Measurements from ENCODE around the gene ZBTB22.

Gene ZBTB22

GRCh38 chr6:33335916-33336315, 18.4 kb upstream of the ZBTB22 start:
- in situ Hi-C loops (cut with MboI; ENCODE audit: low pct_unique_long_range_greater_than_20kb, low sequenced_read_pairs) = no loop called here

GRCh38 chr6:33333666-33334065, 16.1 kb upstream of the ZBTB22 start:
- no peak for DNase-seq
- in situ Hi-C loops (cut with MboI; ENCODE audit: low pct_unique_long_range_greater_than_20kb, low sequenced_read_pairs) = no loop called here

More at GRCh38 chr6:33335916-33336315, 18.4 kb upstream of the ZBTB22 start:
- DNase-seq = no peak

GRCh38 chr6:33330736-33331135, 13.2 kb upstream of the ZBTB22 start:
- in situ Hi-C loops (cut with MboI; ENCODE audit: low pct_unique_long_range_greater_than_20kb, low sequenced_read_pairs) = no loop called here
- DNase-seq = no peak

- DNase-seq = no peak
- in situ Hi-C loops (cut with MboI; ENCODE audit: low pct_unique_long_range_greater_than_20kb, low sequenced_read_pairs) = no loop called here
Observed at GRCh38 chr6:33329058-33329457, 11.5 kb upstream of the ZBTB22 start.

DNA sequence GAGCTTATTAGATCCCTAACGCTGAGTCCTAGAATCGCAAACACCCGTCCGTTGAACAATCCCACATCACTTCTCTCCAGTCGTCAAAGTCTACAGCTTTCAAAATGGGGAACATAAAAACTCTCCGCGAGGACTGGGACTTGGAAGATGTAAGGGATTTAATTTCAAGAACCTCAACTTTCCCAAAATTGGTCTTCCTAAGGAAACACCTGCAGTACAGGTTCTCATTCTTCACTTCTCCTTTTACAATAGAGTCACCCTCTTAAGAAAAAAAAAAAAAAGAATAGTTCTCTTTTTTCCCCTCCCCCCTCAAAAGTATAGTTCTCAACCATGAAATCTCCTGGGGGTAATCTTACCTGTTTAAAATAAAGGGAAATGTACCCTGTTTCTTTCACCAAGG, 6.6 kb upstream of the ZBTB22 start:
- in situ Hi-C loops (cut with MboI; ENCODE audit: low pct_unique_long_range_greater_than_20kb, low sequenced_read_pairs) = no loop called here
- peak; percentile 64 for DNase-seq

DNA sequence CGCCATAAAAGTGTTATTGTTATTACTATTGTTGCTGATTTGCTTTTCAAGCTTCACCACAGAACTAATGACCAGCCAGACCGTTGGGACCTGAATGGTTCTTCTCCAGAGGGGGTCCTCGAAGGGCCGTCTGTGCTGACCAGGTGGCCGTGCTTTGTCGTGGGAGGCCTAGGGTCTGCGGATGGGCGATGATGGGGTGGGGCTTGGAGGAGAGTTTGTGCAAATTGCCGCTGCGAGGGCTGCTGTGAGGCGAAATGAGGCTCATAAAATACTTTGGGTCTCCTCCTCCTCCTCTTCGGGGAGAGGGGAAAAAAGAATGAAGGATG, 6.0 kb upstream of the ZBTB22 start:
- in situ Hi-C loops (cut with MboI; ENCODE audit: low pct_unique_long_range_greater_than_20kb, low sequenced_read_pairs) = no loop called here
- DNase-seq = peak; percentile 27

GRCh38 chr6:33321227-33321626, 3.7 kb upstream of the ZBTB22 start:
- in situ Hi-C loops (cut with MboI; ENCODE audit: low pct_unique_long_range_greater_than_20kb, low sequenced_read_pairs) = no loop called here

DNA sequence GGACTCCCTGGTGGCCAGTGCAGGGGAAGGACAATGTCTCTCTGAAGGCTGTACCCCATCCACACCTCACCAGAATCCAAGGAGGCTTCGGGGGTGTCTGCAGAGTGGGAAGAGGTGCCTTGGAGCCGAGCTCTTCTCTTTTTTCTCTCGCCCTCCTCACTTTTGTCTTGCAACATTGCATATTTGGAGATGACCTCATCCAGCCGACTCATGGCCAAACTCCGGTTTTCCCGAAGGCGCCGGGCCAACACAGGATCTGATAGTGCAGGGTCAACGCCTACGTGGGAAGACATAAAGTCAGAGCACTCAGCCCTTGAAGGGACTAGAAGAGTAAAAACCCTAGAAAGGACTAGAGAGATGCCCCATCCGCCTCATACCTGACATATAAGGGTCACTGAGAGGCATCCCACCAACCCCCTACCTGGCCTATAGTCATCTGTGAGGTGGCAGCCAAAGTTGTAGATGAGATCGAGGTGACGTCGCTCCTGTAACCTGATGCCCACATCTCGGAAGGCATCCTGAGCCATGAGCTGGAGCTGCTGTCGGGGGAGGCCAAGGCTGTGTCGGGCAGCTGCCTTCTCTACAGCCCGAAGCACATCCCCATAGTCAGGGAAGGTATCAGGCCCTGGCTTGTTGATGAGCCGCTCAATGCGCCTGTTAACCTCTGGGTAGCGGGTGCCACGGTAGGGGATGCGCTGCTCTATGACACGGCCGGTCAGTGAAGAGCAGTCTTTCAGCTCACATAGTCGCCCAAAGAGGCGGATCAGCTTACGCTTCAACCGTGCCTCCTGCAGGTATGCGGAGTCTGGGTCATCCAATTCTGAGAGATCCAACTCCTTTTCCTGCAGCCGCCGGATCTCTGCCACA, 3.0 kb upstream of the ZBTB22 start:
- no peak for DNase-seq
- in situ Hi-C loops (cut with MboI; ENCODE audit: low pct_unique_long_range_greater_than_20kb, low sequenced_read_pairs) = no loop called here

More at GRCh38 chr6:33321227-33321626, 3.7 kb upstream of the ZBTB22 start:
- DNase-seq = no peak

DNA sequence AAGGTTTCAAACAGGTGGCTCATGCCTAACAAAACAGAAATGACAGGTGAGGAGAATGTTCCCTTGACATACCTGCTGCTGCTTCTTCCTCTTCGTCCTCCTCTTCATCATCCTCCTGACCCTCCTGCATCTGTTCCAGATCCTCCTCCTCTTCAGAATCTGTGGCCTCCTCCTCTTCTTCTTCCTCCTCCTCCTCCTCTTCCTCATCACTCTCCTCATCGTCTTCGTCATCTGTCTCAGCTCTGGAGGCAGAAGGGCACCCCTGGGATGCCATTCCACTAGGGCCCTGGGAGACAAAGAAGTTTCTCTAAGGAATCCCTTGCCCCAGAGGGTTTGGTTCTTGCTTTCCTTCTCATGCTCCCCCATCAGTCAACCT, 2.4 kb upstream of the ZBTB22 start:
- in situ Hi-C loops (cut with MboI; ENCODE audit: low pct_unique_long_range_greater_than_20kb, low sequenced_read_pairs) = no loop called here
- no peak for DNase-seq

- no peak for DNase-seq
- in situ Hi-C loops (cut with MboI; ENCODE audit: low pct_unique_long_range_greater_than_20kb, low sequenced_read_pairs) = no loop called here
Observed at GRCh38 chr6:33318426-33319073, 1.0 kb upstream of the ZBTB22 start.

GRCh38 chr6:33317419-33317668, 200 bp downstream of the ZBTB22 start:
- DNase-seq = no peak
- in situ Hi-C loops (cut with MboI; ENCODE audit: low pct_unique_long_range_greater_than_20kb, low sequenced_read_pairs) = no loop called here

DNA sequence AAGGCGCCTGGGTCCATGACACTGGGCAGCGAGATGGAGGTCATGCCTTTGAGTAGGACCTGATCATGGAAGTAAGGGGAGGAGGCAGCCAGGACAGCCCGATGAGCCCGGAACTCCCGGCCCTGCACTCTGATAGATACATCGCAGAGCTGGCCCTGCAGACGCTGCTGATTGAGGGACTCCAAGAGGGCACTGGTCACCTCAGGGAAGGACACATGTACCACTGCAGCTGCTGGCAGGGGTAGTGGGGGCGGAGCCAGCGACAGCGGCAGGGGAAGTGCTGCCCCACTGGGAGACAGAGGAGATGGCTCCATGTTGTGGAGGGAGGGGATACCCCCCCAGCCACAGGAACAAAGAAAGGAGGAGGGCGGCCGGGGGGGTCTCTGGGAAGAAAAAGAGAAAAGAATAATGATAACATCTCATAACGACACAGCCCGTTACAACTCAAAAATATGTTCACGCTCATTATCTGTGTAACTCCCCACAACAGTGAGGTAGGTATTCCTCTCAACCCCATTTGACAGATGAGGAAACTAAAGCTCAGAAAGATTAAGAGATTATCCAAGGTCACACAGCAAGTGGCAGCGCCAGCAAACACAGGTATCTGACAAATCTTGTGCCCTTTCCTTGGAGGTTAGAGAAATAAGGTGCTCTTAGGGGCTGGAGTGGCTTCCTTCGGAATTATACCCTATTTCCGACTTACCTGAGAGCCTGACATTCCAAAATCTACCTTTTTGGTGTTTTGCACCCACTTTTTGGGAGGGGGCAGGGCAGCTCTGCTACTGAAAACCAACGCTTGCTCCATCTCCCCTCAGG, 733 bp downstream of the ZBTB22 start:
- no peak for DNase-seq
- in situ Hi-C loops (cut with MboI; ENCODE audit: low pct_unique_long_range_greater_than_20kb, low sequenced_read_pairs) = no loop called here

GRCh38 chr6:33315793-33316602, 1.5 kb downstream of the ZBTB22 start:
- DNase-seq = no peak
- in situ Hi-C loops (cut with MboI; ENCODE audit: low pct_unique_long_range_greater_than_20kb, low sequenced_read_pairs) = no loop called here

GRCh38 chr6:33314943-33315792, 2.4 kb downstream of the ZBTB22 start:
- DNase-seq = no peak
- in situ Hi-C loops (cut with MboI; ENCODE audit: low pct_unique_long_range_greater_than_20kb, low sequenced_read_pairs) = no loop called here

- in situ Hi-C loops (cut with MboI; ENCODE audit: low pct_unique_long_range_greater_than_20kb, low sequenced_read_pairs) = no loop called here
- peak; percentile 67 for DNase-seq
Observed at GRCh38 chr6:33314515-33314942, 3.0 kb downstream of the ZBTB22 start.

GRCh38 chr6:33313709-33314514, 3.6 kb downstream of the ZBTB22 start, which contains the start of gene TAPBP:
TSS of gene TAPBP (minus strand) at chr6:33314078. CDS start at chr6:33314041, 37 bp downstream.
- peak; percentile 73 for DNase-seq
- in situ Hi-C loops (cut with MboI; ENCODE audit: low pct_unique_long_range_greater_than_20kb, low sequenced_read_pairs) = no loop called here

GRCh38 chr6:33313105-33313708, 4.3 kb downstream of the ZBTB22 start:
- in situ Hi-C loops (cut with MboI; ENCODE audit: low pct_unique_long_range_greater_than_20kb, low sequenced_read_pairs) = no loop called here
- DNase-seq = peak; percentile 77

Measured in KBM-7 (cell line).